AG09319 (cell line): ENCODE data around the gene ATP8B3.

Experiments used
- DNase-seq: peaks from one replicate; pipeline ENCODE4 v3.0.0-alpha.2; 2010; ENCODE audit warnings: low read depth; ENCODE audit errors: extremely low read depth
- TF ChIP-seq, protein P1 (sequence below): IDR thresholded peaks from 2 replicates; pipeline ENCODE4 v1.5.1; 2011; ENCODE audit warnings: low read depth, mild to moderate bottlenecking, inconsistent platforms, low read length, moderate library complexity

Gene ATP8B3

DNA sequence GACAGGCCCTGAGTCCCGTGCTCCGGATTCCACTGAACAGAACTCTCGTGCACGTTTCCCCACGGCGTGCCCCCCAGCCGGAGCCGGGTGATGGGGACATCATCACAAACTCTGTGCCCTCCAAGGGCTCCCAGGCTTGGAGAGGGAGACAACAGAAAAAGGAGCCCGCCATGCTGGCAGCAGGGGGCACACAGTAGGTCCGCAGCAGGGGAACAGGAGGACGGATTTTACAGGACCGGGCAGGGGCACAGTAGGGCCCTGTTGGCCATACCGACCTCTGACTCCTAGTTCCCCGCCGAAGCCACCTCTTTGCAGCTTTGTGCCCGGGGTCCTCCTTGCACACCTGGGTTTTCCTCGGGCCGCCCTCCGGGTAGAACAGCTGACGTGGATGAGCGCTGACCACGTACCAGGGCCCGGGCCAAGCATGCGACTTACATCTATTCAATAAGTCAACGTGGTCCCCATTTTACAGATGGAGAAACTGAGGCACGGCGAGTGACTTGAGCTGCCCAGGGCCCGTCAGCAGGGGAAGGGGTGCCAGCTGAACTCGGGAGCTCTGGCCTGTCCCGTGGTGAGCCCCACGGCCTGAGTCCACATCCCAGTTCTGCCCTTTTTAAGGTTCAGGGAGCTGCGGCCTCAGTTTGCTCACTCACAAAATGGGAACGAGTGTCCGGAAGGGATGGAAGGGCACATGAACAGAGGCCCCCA is 68.9 kb downstream of the ATP8B3 start:
- TF ChIP-seq, protein P1, sequence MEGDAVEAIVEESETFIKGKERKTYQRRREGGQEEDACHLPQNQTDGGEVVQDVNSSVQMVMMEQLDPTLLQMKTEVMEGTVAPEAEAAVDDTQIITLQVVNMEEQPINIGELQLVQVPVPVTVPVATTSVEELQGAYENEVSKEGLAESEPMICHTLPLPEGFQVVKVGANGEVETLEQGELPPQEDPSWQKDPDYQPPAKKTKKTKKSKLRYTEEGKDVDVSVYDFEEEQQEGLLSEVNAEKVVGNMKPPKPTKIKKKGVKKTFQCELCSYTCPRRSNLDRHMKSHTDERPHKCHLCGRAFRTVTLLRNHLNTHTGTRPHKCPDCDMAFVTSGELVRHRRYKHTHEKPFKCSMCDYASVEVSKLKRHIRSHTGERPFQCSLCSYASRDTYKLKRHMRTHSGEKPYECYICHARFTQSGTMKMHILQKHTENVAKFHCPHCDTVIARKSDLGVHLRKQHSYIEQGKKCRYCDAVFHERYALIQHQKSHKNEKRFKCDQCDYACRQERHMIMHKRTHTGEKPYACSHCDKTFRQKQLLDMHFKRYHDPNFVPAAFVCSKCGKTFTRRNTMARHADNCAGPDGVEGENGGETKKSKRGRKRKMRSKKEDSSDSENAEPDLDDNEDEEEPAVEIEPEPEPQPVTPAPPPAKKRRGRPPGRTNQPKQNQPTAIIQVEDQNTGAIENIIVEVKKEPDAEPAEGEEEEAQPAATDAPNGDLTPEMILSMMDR = no peak
- DNase-seq = no peak

DNA sequence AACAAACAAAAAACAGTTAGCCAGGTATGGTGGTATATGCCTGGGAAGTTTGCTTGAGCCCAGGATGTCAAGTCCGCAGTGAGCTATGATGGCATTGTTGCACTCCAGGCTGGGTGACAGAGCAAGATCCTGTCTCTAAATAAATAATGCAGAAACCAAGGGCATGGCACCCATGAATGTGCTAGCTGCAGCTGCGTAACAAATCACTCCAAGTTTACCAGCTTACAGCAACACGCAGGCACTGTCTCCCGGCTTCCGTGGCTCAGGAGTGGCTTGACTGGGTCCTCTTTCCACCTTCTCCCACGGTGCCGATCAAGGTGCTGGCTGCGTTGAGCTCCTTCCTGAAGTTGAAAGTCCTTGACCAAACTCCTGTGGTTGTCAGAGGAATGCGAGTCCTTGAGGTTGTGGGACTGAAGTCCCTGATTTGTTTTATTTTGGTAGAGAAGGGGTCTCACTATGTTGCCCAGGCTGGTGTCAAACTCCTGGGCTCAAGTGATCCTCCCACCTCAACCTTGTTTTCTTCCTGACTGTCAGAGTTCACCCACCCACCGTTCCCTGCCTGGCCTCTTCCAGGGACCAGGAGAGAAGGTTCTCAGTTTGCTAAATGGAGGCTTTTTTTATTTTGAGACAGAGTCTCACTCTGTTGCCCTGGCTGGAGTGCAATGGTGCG is 72.0 kb downstream of the ATP8B3 start:
- TF ChIP-seq, protein P1 = no peak
- no peak for DNase-seq

DNA sequence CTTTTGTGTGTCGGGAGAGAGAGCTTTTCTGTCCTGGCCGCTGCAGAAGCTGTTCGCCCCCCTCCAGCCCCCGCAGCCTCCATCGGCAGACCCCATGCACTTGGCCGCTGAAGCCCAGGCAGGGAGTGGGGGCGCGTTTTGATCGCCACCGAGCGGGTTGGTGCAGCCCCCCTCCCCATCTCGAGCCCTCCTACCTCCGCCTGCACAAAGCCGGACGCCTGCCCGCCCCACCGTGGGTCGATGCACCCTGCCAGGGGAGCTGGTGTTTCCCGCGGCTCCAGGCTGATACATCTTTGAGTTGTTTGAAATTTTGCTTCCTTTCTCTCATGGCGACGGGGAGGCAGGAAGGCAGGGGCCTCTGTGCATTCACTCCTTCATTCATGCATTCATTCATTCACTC is 75.1 kb downstream of the ATP8B3 start:
- DNase-seq = no peak
- TF ChIP-seq, protein P1 = no peak

DNA sequence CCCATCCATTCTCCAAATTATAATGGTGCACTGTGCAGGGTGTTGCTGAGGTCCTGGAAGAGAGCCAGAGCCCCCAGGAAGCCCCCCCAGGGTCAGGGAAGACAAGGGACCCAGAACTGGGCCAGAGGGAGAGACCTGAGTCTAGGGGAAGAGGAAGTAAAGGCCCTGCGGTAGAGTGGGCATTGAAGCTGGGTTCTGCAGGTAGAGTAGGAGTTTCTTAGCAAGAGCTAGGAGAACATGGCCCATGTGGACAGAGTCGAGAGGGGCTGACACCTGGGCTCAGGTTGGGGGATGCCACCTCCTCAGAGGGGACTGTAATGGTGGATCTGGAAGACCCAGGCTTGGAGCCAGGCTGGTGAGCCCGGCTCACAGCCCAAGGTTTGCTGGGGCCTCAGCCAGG is 75.8 kb downstream of the ATP8B3 start:
- TF ChIP-seq, protein P1 = no peak
- DNase-seq = no peak

DNA sequence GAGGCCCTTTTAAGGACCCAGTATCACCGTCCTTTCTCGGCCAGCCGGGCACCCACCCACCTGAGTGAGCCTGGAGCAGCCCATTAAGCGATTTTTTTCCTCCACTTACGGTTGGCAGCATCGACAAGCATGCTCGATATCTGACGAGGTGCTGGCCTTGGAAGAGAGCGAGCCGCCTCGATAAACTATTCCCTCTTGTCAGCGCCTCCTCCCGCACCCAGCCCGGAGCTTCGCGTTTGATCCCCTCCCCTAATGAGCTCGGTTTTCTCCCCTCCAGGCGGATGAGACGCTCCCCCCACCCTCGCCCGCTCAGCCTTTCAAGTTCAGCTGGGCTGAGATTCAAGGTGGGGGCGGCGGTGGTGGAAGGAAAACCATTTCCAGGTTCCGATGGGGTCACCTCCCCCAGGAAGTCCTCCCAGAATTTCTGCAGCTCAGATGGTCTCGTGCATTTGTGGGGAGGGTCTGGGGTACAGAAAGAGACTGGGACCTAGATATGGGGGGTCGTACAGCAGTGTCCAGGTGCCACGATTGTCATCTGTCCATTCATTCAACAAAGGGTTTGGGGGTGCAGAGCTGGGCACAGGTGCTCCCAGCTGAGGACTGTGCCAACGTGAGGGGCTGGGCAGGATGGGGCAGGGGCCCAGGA is 77.6 kb downstream of the ATP8B3 start:
- DNase-seq = no peak
- TF ChIP-seq, protein P1 = no peak
